SH-SY5Y (cell line): ENCODE results near the gene TRIM23.

Experiments used
- GATA2 ChIP-seq: IDR thresholded peaks from 2 replicates; pipeline ENCODE4 v1.6.1; 2011; ENCODE audit warnings: mild to moderate bottlenecking, low read depth, low read length
- GATA3 ChIP-seq: IDR thresholded peaks from 2 replicates; pipeline ENCODE4 v1.6.1; 2011; ENCODE audit warnings: low read depth, mild to moderate bottlenecking, low read length, moderate library complexity

The TRIM23 gene

DNA sequence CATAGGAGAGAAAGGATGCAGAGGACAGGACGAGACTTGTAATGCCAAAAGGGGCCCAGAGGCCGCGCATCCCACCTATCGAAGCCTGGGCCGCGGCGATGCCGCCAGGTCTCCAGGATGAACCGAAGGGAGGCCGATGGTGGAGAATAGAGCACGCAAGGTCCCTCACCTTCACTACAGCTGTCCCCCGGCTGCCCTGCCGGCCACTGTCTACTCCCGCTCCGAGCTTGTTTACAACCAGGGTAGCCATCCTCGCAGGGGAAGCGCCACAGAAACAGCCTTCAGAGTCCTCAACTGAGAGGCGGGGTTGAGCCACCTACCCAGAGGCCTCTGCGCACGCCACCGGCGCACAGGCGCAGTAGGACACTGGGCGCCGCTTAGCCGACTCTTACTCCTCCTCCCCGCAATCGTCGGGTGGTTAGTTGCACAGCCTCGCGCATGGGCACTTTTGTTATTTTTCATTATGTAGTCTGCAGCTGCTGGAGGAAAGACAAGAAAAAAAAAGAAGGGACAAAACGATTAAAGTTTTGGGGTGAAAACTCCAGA lies at the start of gene TRIM23:
Gene TRIM23, minus strand, starts transcription at position 309 of the 546 bp plus-strand sequence. Its CDS starts 59 bp downstream, at position 250.
- TF ChIP-seq GATA3 (no peak), GATA2 (no peak)

GRCh38 chr5:65672796-65673195 lies 48.7 kb upstream of the TRIM23 start:
- no peak for TF ChIP-seq GATA2
- no peak for TF ChIP-seq GATA3

GRCh38 chr5:65668696-65669095 lies 44.6 kb upstream of the TRIM23 start:
- TF ChIP-seq GATA2 = no peak
- TF ChIP-seq GATA3 = no peak

DNA sequence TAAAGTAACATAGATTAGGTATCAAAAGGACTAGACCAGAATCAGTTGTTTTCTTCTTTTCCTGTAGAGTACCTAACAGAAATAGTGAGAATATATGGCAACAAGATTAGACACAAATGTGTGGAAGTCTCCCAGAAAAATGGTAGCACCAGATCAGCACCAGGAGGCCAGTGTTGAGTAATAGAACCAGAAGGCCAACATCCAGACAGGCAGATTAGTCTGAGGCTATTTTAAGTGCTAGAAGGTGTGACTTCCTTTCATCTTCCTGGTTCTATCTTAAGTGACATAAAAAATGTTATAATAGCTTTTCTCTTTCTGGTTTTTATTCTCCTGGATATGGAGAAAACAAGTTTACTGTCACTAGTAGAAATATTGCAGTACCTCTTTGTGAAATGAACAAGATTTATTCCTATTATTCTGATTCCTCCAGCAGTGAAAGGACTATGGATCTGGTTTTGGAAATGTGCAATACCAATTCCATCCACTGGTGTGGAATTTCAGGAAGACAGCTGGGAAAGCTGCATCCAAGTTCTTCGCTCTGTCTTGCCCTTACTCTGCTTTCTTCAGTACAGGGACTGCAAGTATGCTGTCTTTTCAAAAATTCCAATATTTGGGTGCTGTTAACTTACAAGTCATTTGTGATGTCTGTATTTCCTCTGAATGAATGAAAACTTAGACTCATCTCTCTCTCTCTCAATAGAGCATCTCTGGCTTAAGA lies 39.8 kb upstream of the TRIM23 start:
- TF ChIP-seq GATA2 = no peak
- TF ChIP-seq GATA3 = no peak

GRCh38 chr5:65654713-65655112 lies 30.6 kb upstream of the TRIM23 start:
- TF ChIP-seq GATA2 (no peak), GATA3 (no peak)

DNA sequence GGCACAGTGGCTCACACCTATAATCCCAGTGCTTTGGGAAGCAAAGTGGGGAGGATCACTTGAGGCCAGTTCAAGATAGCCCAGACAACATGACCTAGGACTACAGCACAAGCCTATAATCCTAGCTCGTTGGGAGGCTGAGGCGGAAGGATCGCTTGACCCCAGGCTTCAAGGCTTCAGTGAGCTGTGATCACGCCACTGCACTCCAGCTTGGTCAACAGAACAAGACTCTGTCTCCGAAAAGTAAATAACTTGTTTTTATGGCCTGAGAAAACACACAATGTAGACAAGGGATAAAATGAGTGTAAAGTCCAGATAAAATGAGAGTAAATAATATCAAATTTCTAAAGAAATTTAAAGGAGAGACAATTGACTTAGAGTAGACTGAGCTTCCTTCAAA lies 27.0 kb upstream of the TRIM23 start:
- TF ChIP-seq GATA2 = no peak
- no peak for TF ChIP-seq GATA3

DNA sequence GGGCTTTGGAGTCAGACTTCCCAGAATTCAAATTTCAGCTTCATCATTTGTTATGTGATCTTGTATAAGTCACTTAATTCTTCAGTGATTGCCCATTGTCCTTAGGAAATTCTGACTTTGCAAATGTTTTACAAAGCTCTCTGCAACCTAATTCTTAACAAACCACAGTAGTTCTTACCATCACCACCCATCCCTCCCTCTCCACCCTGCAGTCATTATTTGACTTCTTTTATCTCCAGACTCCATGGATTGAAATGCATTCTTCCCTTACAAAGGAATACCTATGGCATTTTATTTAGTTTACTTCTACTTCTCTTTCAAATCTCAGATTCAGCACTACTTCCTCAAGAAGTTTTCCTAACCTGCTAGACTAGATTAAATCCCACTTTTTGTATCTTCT lies 23.8 kb upstream of the TRIM23 start:
- TF ChIP-seq GATA3 = no peak
- no peak for TF ChIP-seq GATA2

- TF ChIP-seq GATA2 (no peak), GATA3 (no peak)
Observed at GRCh38 chr5:65646938-65647337, 22.8 kb upstream of the TRIM23 start.

- no peak for TF ChIP-seq GATA3
- no peak for TF ChIP-seq GATA2
Observed at GRCh38 chr5:65640240-65640639, 16.1 kb upstream of the TRIM23 start.

- no peak for TF ChIP-seq GATA3
- TF ChIP-seq GATA2 = no peak
Observed at GRCh38 chr5:65630981-65631380, 6.8 kb upstream of the TRIM23 start.

DNA sequence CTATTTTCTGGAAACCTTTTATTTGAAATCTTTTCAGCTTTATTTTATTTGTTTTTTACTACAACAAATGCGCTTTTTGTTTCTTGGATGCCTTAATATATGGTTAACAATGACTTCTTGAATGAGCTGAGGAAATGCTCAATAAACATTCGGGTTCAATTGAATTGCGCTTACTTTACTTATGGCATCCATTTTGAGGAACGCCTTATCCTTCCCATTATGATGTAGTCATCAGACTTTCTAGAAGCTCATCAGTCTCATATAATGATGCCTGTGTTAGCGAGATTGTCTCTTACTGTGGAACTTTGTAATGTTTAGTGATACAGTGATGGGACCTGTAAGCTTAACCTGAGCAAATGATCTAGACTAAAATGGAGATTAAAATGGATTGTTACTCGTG lies 1.6 kb upstream of the TRIM23 start:
- TF ChIP-seq GATA2 (no peak), GATA3 (no peak)

DNA sequence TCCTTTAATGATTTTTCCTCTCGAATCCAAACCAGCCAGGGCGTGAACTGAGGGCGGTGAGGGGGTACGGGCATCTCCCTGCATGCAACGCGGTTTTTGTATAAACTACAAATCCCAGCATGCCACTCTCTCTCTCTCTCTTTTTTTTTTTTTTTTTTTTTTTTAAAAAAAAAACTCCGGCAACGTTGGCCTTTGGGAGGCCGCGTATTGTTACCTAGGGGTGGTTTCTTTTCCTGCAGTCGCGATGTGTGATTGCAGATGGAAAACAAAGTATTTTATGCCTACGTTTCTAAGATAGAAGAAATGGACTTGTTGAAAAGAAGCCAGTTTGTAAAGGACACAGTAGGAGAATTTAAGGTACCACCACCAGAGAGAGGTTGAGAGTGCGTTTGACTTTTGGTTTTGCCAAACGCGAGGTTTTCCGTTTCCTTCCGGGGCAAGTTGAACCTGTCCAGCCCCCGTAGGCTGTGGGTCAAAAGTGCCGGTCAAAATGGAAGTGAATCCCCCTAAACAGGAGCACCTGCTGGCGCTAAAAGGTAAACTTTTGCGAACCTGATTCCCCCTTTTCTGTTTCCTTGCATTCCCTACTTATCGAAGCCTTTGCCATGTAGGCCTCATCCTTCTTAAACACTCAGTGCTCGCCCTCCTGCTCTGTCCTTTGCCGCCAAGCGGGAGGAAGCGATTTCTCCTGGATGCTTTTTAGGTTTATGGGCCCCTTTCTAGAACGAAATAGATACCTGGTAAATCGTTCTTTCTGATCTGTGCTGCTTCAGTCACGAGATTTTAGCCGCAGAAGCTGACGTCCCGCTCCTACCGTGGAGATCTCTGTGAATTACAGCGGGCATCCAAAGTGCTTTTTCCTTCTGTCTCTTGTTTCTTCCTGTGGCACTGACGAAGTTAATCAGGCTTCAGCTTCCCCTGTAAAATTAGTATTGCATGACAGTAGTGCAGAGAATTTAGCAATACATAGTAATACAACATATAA lies 730 bp upstream of the TRIM23 start, which contains the start of the genes SHLD3 and TRAPPC13:
Gene SHLD3, plus strand, starts transcription at position 457 of the 985 bp plus-strand sequence. CDS start 4,561 bp downstream, outside the sequence.
Gene TRAPPC13, plus strand, starts transcription at position 457 of the 985 bp plus-strand sequence. Its CDS starts 34 bp downstream, at position 491.
- TF ChIP-seq GATA3 = no peak
- TF ChIP-seq GATA2 = no peak

DNA sequence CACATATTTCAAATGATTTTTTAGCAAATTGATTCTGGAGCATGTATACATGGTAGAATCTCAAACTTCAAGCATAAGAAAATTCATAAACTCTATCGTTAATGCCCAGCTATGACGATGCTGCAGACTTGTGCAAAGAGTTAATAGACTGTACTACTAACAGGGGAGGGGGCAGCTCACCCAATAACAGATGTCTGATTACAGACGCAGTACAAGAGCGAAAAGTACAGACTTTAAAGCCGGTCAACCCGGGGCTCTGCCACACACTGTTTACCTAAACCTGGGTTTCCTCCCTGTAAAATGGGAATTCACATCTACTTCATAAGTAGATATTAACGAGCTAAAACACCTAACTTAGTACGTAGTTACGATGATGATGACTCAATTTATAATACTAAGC lies 651 bp downstream of the TRIM23 start:
- no peak for TF ChIP-seq GATA2
- TF ChIP-seq GATA3 = no peak

GRCh38 chr5:65620021-65620420 lies 4.1 kb downstream of the TRIM23 start:
- no peak for TF ChIP-seq GATA2
- no peak for TF ChIP-seq GATA3

DNA sequence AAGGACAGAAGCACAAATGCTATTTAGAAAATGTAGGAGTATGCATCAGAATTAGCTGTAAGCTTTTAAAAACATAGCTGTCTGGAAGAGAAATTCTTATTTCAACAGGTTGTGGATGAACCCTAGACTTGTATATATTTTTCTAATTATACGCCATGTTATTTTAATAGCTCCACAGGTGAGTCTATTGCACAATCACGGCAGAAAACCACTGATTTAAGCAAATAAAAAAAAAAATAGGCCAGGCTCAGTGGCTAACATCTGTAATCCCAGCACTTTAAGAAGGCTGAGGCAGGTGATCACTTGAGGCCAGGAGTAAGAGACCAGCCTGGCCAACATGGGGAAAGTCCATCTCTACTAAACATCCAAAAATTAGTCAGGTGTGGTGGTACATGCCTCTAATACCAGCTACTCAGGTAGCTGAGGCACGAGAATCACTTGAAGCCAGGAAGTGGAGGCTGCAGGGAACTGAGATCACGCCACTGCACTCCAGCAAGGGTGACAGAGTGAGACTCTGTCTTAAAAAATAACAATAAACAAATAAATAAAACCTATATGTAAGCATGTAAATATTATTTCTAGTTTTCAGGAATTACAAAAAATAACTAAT lies 11.7 kb downstream of the TRIM23 start:
- TF ChIP-seq GATA3 (no peak), GATA2 (no peak)
